Limb (tissue), 2 donors: ENCODE data around the gene ZBP1.

Experiments
- DNase-seq, 2 donors: peaks; one replicate each; pipeline ENCODE4 v3.0.0-alpha.2; 2016; ENCODE audit errors: extremely low spot score in 2 of 2

The ZBP1 gene

GRCh38 chr20:57619051-57619831, 985 bp downstream of the ZBP1 start:
- no peak for DNase-seq

GRCh38 chr20:57618764-57619050, 1.5 kb downstream of the ZBP1 start:
- no peak for DNase-seq

- DNase-seq, result no peak
These were observed 2.0 kb downstream of the ZBP1 start for GRCh38 chr20:57618091-57618763.

- no peak for DNase-seq
These were observed 3.0 kb downstream of the ZBP1 start for GRCh38 chr20:57617079-57617795.

- no peak for DNase-seq
These were observed 3.9 kb downstream of the ZBP1 start for GRCh38 chr20:57616143-57616951.

- no peak for DNase-seq
These were observed 4.8 kb downstream of the ZBP1 start for GRCh38 chr20:57615445-57615811.

GRCh38 chr20:57614490-57615444, 5.5 kb downstream of the ZBP1 start:
- DNase-seq, result no peak

- DNase-seq, result peak in 1 of 2 donors; percentile 9
These were observed 6.7 kb downstream of the ZBP1 start for GRCh38 chr20:57613481-57613921.

GRCh38 chr20:57612916-57613315, 7.3 kb downstream of the ZBP1 start:
- no peak for DNase-seq

- DNase-seq, result peak in 1 of 2 donors; percentile 11
These were observed 7.8 kb downstream of the ZBP1 start for GRCh38 chr20:57612436-57612835.

GRCh38 chr20:57611586-57612311, 8.5 kb downstream of the ZBP1 start:
- DNase-seq, result peak in 1 of 2 donors; percentile 24

- no peak for DNase-seq
These were observed 9.8 kb downstream of the ZBP1 start for GRCh38 chr20:57610261-57610952.

- no peak for DNase-seq
These were observed 10.4 kb downstream of the ZBP1 start for GRCh38 chr20:57609842-57610167.

- no peak for DNase-seq
These were observed 11.0 kb downstream of the ZBP1 start for GRCh38 chr20:57609086-57609841.

- no peak for DNase-seq
These were observed 11.7 kb downstream of the ZBP1 start for GRCh38 chr20:57608516-57608915.

GRCh38 chr20:57605878-57606277, 14.3 kb downstream of the ZBP1 start:
- DNase-seq, result no peak

GRCh38 chr20:57605045-57605444, 15.2 kb downstream of the ZBP1 start:
- no peak for DNase-seq

- DNase-seq, result no peak
These were observed 17.1 kb downstream of the ZBP1 start for GRCh38 chr20:57603120-57603519.

GRCh38 chr20:57601737-57602136, 18.5 kb downstream of the ZBP1 start:
- DNase-seq, result no peak
